GM12874 (cell line): Measurements from ENCODE around the gene RARS2.

Source experiments
- CTCF ChIP-seq: IDR thresholded peaks from 2 replicates; pipeline ENCODE4 v1.5.1; 2011; ENCODE audit warnings: low read depth, mild to moderate bottlenecking, control low read depth, low read length, moderate library complexity; ENCODE audit not compliant: insufficient read depth

The RARS2 gene

GRCh38 chr6:87572021-87572420 is 17.8 kb downstream of the RARS2 start:
- no peak for TF ChIP-seq CTCF

- no peak for TF ChIP-seq CTCF
These were observed 28.8 kb downstream of the RARS2 start for GRCh38 chr6:87561017-87561416.

- TF ChIP-seq CTCF, result no peak
These were observed 31.3 kb downstream of the RARS2 start for GRCh38 chr6:87558446-87558845.

- no peak for TF ChIP-seq CTCF
These were observed 34.3 kb downstream of the RARS2 start for GRCh38 chr6:87555506-87555905.

- no peak for TF ChIP-seq CTCF
These were observed 36.5 kb downstream of the RARS2 start for GRCh38 chr6:87553159-87553765.

- no peak for TF ChIP-seq CTCF
These were observed 38.0 kb downstream of the RARS2 start for GRCh38 chr6:87551799-87552198.

- no peak for TF ChIP-seq CTCF
These were observed 45.4 kb downstream of the RARS2 start for GRCh38 chr6:87544474-87544735.

GRCh38 chr6:87543696-87544473 is 45.9 kb downstream of the RARS2 start:
- TF ChIP-seq CTCF, result no peak
